RKO (cell line): ENCODE results near the gene SORCS2.

ENCODE experiments used
- DNase-seq: peaks from one replicate; pipeline ENCODE4 v3.0.0-alpha.2; 2016; ENCODE audit warnings: low spot score

Gene SORCS2

DNA sequence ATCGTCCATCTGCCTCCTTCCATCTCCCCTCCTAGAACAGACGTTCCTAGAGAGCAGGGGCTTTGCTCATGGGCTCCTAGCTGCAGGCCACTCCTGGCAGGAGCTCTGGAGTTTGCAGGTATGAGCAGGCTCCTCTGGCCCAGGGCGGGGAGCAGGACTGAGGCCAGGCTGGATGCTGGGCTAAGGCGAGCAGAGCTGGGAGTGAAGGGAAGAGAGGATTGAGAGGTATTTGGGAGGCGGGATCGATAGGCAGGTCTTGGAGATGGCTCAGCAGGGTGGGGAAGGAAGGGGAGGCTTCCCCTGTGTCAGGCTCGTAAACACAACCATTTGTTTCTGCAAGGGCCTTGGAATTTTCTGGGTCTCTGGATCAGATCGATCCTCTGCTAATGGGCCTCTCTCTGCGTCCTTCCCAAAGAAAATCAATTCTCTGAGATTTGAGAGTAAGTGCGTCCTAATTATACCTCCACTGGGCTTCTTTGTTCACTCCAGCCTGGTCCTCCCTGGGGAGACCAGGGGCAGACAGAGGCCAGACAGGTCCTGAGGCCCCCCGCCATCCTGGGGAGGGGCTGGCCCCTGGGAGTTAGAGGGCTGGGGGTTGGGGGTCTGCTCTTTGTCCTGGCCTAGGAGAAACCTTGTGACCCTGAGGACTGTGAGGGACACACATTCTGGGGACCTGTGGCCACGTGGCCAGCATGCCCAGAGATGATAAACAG is 337.2 kb downstream of the SORCS2 start:
- DNase-seq, result no peak

DNA sequence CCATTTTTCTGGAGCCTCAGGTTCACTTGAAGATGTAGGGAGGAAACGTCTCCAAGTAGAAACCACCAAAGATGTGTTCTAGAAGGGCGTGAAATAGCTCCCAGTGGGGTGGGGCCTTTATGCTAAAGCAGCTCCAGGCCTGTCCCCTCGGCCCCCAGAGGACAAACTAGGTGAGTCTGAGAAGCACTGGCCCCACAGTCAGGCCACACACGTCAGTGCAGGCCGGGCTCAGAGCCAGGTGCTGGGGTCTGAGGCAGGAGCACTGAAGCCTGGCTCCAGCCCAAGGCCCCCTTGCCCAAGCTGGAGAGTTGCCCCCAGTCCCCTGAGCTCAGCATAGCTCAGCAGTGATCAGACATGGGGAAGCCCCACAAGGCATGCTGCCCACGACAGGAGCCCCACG is 337.7 kb downstream of the SORCS2 start:
- no peak for DNase-seq

DNA sequence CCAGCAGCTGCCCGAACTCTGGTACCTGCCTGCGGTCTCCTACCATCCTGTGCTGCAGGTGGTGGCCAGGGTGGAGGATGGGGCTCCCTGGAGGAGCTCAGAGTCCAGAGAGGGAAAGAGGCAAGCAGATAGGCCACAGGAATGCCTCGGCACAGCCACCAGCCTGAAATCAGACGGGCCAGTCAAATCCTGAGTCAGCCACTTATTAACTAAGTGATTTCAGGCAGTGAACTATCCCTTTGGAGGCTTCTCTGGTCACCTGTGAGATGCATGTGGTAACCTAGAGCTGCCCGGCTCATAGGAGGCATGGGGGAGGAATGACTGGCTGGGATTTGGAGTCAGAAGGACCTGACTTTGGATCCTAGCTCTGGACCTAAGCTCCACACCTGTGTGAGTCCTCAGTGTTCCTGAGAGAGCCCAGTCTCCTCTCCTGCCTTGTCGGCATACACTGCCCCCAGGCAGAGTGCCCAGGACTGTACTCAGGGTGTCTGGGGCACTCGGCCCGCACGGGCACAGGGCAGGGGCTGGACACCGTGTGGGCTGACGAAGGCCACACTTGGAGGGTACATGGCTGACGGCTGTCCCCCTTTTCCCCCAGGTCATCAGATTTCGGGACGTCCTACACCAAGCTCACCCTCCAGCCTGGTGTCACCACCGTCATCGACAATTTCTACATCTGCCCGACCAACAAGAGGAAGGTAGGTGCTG is 338.7 kb downstream of the SORCS2 start:
- DNase-seq, result no peak

DNA sequence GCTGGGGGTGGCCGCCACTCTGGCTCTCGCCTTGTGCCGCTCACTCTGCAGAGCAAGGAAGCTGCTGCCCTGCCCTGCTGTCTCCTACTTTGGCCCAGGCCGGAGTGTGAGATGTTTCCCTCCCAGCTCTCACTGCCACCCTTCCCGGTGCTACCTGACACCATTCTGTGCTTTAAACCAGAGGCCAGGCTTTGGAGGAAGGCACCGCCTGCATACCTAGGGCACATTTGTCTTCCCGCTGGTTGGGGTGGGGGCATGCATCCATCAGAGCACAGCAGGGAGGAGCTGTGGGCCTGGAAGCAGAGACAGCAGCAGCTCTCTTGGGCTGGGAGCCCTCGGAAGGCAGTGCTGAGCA is 339.3 kb downstream of the SORCS2 start:
- DNase-seq, result no peak

DNA sequence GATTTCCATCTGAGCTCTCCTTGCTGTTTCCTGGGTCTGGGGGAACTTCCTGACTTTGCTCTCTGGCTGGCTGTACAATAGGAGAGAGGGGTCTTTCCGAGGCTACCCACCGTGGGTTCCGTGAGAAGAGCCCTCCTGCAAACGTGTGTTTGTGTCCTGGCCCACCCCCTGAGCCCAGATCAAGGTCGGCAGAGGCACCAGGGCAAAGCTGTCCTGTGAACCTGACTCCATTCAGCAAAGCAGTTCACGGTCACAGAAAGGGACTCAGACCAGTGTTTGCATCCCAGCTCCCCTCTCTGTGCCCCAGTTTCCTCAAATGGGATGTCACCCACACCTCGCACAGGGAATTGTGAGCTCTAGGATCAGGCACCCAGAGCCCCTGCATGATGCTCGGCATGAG is 339.7 kb downstream of the SORCS2 start:
- DNase-seq, result no peak

DNA sequence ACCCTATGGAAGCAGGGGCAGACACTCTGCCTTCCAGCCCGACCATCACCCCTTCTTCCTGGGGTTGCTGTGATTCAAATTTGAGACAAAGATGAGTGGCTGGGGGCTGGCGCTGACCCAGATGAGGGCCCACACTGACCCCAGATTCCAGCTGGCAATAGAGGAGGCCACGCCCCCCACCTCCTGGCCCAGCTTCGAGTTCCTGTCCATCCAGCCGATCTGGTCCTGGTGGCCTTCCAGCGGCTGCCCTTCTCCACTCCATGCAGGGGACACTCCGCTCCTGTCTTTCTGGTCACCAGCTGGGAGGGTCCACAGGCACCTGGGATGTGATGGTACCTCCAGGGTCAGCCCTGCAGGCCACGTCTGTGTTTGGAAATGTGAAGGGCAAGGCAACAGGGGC is 340.9 kb downstream of the SORCS2 start:
- DNase-seq, result no peak

DNA sequence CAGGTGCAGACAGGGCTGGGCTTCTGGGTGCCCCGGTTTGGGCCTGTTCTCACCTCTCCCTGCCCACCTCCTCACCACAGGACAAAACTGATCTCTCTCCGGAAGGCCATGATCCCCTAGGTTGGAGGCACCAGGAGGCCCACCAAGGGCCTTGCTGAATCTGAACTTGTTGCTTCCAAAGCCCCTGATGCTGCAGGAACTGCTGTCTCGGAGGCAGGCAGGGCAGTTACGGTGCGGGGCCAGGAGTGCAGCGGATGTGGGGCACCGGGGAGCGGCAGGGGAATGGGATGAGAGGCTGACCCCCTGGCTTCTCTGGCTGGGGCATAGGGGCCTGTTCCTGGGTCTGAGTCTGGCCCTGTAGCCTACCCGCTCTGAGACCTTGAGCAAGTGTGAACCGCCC is 342.8 kb downstream of the SORCS2 start:
- no peak for DNase-seq

DNA sequence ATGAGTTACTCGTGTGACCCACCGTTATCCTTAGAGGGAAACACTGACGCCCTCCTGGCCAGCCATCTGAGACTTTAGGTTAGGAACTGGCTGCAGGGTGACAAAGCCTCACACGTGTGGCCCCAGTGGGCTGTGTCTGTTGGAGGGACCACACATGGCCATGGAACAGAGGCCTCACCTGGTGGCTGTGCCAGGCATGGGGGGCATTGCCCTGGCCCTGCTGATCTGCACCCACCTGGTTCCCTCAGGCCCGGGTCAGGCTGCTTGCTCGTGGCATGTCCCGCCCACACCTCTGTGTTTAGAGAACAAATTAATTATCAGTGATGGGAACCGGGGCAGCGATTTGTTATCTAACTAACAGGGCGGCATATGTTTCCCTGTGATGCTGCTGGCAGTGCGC is 343.3 kb downstream of the SORCS2 start:
- no peak for DNase-seq

DNA sequence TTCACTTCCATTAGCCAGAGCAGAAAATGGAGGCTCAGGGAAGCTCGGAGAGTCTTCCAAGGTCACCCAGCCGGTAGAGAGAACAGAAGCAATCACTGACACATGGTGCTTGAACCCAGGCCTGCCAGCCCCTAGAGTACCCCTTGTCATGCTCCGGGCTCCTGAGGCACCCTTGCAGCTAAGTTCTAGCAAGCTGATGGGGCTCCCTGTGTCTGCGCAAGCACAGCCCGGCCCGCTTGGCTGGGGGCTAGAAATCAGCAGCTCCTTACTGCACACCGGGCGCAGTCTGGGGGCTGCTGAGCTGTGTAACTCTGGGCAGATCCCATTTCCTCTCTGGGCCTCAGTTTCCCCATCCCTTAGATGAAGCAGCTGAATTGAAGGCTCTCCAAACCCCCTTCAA is 344.5 kb downstream of the SORCS2 start:
- DNase-seq, result no peak

DNA sequence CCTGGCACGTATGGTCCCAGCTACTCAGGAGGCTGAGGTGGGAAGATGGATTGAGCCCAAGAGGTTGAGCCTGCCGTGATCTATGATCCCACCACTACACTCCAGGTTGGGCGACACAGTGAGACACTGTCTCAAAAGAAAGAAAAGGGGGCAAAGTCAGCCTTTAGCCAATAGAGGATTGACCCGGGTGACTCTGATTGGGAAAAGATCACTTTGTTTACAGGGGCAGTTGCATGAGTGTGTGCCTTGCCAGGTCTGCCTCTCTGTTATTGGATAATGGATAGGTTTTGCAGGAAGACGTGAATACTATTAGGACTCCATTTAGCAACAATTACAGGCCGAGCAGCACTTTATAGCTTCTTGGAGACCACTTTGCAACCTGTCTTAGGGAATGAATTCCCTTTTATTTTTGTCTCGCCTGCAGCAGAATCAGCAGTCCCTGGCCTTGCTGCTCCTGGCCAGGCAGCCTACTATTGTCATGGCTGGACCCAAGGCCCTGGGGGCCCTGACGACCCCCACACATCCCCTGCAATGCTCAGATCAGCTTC is 345.6 kb downstream of the SORCS2 start:
- no peak for DNase-seq

DNA sequence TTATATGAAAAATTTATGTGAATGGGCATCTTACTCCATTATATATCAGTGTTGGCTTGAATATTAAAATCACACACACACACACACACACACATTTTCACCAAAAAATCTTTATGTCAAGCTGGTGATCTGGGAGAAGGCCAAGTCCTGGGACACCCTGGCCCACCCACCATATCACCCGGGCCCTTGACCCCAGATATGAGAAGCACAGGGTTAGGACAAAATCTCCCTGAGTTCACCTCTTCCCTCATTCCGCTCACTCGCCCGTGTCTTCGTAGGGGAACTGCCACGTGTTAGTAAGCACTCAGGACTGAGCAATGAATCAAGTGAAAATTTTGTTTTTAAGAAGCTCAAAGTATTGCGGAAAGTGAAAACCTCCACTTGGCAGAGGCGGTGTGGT is 346.2 kb downstream of the SORCS2 start:
- DNase-seq, result no peak

DNA sequence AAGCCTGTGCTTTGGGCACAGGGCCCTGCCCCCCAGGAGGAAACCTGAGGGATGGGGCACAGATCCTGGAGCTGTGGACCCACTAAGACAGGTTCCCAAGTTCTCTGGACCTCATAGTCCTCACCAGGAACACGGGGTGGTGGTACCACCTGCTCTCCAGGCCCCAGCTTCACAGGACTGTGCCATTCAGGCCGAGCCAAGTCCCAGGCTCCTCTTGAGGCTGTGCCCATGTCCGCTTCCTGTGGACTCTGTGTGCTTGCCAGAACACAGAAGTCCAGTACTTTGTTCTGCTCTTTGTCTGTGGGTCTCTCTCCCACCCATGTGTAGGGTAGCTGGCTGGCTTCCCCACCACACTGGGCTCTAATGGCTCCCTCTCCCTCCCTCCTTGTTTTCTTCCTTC is 346.8 kb downstream of the SORCS2 start:
- DNase-seq, result no peak

DNA sequence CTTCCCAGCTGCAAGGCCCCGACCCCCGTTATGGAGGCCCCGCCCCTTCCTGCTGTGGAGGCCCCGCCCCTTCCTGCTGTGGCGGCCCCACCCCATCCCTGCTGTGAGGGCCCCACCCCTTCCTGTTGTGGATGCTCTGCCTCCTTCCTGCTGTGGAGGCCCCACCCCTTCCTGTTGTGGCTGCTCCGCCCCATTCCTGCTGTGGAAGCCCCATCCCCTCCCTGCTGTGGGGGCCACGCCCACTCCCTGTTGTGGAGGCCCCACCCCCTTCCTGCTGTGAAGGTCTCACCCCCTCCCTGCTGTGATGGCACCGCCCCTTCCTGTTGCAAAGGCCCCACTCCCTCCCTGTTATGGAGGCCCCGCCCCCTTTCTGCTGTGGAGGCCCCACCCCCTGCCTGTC is 347.3 kb downstream of the SORCS2 start:
- DNase-seq, result peak; percentile 86

DNA sequence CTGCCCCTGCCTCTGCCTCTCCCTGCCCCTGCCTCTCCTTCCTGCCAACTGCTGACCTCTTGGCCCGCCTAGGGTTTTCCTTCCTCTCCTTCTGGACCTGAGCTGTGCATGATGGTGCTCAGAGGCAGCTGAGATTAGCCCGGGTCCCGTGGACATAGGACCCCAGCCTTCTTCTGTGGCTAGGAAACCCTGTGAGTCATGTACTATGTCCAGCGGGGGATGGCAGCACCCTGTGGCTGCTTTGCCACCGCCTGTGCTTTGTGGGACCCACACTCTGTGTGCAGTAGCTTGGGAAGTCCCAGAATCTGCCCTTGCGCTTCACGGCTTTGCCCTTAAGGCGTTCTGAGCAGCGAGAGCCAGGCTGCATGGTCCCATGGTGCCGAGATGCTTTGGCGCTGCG is 347.9 kb downstream of the SORCS2 start:
- DNase-seq, result no peak

DNA sequence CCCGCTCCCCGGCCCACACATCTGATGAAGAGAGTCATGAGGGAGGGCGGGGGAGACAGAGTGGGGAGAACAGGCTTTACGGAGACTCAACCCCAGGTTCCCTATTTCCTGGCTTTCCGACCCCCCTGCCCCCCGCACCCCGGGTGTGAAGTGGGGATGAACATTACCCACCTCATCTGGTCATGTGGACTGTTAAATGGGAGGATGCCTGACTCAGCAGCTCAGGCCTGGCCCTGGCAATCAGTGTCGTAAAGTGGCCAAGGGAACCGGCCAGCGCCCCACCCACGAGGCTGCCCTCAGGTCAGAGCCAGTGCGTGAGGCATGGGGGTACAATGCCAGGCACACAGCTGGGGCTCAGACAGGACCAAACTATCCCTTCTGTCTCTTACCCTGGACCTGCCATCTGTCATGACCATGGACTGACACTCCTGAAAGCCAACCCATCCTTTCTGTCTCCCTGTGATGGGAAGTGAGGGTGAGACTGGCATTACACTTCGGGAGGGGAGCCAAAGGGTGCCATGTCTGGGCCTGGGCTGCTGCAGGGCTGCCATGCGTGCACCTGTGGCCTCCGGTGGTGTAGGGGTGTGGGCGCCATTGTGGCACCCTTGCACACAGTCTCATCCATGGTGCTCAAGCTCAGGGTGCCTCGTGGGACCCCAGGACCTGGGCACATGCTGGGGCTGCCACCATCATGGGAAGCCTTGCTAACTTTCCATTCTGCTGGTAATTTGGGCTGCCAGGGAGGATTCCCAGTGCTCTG is 348.5 kb downstream of the SORCS2 start:
- DNase-seq, result no peak

DNA sequence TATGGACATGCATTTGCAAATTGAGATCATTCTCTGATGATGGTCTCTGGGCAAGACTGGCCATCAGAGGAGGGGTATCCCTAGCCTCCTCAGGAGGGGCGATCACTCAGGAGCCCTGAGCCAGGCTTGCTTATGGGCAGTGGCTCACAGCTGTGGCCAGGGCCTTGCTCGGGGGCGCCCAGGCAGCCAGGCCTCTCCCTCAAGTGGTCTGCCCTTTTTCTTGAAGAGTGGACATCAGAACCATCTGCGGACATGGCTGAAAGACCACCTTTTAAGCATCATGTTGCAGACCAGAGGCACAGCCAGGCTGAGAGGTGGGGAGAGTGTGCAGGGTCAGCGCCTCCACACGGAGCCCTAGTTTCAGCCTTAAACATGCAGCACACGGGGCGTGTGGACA is 349.1 kb downstream of the SORCS2 start:
- DNase-seq, result no peak

DNA sequence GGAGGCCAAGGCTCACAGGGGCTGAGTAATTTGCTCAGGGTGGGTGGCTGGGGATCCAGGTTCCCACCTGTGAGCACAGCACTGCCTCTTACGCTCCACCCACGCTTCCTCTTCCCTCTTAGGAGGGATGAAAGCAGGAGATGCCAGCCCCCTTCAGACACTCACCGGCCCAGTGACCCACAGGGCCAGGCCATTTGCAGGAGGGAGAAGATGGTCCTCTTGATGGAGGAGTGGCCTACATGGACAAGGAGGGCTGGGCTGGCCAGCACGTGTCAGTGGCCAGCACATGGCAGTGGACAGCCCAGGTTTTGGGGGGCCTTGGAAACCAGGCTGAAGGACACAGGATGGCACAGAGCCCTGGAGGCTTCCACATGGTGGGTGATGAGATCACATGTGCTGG is 350.4 kb downstream of the SORCS2 start:
- DNase-seq, result no peak

DNA sequence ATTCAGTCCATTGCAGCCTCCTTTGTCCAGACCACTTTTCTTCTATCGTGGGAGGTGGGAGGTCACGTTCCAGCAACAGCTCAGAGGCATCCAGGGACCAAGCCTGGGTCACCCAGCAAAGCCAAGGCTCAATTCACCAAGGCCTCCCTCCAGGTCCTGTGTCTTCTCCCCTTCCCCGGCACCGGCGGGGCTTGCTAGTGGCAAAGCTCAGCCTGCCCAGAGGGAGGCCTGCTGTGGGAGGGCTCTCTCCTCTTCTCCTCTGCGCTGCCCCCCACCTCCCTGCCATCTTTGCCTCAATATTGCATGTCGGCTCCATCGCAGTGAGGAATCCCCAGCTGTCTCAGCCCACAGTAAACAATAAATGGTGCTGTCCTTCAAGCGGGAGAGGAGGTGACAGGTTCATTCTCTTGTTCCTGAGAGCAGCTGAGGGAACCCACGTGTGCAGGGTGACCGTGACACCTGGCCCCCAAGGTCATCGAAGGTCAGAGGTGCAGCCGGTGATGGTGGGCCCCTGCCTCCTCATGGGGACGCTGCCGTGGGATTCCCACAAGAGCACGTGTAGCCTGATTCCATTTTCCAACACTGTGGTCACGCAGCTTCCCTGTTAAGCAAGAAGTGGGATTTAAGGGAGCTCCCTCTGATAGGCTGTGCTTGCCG is 353.9 kb downstream of the SORCS2 start:
- DNase-seq, result no peak

DNA sequence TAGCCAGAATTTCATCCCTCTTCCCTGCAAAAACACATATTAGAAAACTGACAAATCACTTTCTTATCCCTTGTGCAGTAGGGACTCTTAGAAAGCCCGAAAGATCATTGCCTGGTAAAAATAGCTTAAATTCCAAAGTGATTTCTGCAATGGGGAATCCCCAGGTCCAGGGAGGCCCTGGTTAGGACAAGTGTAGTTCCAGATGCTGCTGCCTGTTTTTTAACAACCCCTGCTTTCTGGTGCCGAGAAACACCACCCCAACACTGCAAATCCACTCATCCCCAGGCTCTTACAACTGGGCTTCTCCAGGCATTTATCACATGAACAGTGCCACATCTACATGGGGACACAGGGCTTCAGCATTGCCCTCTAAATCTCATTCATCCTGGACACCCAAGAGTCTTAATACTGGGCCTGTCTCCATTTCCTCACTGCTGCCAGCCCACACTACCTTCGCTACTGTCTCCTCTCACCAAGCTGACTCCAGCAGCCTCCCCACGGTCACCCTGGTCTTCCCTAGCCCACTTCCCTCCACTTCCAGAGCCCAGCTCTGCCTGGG is 354.6 kb downstream of the SORCS2 start:
- DNase-seq, result no peak

DNA sequence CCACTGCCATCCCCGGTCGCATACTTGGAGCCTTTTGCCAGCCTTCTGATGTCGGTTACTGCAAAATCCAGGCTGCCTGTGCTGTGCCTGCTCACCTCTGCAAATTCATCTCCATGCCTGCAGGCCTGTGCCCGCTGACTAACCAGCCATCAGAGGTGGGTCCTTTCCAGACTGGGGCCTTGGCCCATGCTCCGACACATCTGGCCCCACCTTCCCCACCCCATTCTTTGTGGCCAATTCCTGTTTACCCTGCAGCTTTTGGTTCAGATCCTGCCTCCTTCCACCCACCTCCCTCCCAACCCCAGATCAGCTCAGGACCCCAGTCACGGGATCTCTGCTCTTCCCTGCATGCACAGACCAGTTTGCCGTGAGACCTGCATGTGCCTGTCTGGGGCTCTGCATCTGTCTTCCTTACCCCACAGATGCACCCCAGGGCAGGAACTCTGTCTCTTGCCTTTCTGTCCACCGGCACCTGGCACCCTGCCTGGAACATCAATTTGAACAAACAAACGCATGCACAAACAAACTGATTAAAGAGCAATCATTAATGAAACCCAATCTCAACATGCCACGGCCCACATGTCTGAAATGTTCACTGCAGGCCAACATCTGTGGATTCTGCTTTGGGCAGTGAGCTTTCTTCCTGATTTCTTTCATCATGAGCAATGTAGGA is 355.2 kb downstream of the SORCS2 start:
- DNase-seq, result no peak

DNA sequence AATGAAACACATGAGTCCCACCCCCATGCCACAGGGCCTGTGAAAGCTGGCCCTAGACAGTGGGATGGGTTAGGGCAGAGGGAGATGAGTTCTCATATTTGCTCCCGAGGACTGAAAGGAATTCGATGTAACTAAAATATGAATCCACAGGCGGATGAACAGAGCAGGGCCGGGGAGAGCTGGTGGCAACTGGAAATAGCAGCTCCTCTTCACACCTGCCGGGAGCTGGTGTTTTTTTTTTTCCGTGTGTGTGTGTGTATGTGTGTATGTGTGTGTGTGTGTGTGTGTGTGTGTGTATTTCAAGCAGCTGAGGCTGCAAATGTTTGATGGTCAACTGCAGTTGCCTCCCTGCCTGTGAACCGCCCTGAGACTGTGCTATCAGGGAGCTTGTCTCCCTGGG is 357.5 kb downstream of the SORCS2 start:
- no peak for DNase-seq

DNA sequence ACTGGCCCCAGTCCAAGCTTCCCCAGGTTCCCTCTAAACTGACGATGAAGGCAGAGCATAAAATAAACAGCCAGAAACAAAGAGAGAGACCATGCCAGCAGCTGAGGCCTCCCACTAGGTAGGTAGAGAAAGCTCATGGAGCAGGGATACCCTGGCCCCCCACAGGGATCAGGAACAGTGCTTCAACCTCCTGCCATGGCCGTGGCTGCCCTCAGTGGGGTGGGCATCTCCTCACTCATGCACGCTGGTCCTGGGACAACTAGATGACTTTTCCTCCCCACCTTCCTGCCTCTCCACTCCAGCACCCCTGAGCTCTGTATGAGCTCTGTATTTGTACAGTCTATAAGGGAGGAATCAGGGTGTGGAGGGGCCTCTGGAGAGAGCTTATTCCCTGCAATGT is 360.1 kb downstream of the SORCS2 start:
- no peak for DNase-seq
